Amniotic stem cell (primary cell): ENCODE measurements around the gene RSPRY1.
"Not testable (repeated sequence)": the region's sequence is repeated elsewhere in the genome, so short reads cannot be mapped to it uniquely, and the experiment has no call there.

Experiments used
- DNase-seq: peaks from one replicate; lab custom pipeline; 2025; lab: John Stamatoyannopoulos, UW

The RSPRY1 gene

DNA sequence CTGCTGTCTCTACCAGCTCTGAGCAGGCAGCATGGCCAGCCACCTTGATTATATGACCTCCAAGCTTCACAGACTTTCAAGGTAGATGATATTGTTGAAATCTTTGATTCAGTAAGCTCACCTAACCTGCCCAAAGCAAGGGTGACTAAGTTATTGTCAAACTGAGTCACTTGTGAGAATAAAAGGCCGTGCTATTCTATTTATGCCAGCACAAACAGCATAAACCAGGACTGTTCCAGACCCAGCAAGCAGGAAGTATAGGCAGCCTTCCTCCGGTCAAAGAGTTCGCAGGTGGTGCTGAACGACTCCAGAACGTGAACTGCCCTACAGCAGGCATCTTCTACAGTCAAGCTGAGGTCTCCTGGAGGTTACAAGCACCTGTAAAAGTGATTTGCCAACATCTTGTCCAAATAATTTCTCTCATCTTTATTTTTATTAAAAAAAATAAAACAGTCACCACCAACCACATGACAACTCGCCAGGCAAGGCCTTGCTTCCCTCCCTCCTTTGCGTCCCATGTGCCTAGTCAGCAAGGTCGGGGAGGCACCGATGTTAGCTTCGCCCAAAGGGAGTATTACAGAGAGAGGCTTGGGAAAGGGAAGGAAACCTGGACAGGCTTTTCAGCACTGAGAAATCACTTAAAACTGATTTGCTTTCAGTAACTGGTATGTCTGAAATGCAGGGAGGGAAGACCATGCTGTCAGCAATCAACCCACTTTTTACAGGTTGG lies 69.7 kb downstream of the RSPRY1 start:
- DNase-seq, result no peak

GRCh38 chr16:57256601-57257395 lies 70.7 kb downstream of the RSPRY1 start:
- no peak for DNase-seq

DNA sequence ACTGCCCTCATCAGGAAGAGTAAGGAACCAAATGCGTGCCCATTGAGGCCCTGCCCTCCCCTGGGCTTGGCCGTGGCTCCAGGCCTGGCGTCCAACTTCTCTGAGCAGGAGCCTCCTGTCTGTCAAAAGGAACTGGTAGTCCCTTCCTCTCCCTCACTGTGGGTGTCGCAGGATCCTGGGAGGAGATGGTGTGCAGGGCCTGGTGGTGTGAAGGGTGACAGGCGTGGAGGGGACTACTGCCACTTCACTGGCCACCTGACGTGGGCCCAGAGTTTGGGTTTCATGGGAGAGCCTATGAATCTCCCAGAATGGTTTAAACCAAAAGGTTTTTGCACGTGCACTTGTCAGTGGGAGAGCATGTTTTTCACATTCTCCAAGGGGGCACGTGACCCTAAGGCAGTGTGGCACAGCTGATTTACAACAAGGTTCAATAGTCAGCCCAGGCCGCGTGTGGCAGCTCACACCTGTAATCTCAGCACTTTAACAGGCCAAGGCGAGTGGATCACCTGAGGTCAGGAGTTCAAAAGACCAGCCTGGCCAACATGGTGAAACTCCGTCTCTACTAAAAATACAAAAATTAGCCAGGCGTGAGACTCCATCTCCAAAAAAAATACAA lies 71.4 kb downstream of the RSPRY1 start:
- no peak for DNase-seq

DNA sequence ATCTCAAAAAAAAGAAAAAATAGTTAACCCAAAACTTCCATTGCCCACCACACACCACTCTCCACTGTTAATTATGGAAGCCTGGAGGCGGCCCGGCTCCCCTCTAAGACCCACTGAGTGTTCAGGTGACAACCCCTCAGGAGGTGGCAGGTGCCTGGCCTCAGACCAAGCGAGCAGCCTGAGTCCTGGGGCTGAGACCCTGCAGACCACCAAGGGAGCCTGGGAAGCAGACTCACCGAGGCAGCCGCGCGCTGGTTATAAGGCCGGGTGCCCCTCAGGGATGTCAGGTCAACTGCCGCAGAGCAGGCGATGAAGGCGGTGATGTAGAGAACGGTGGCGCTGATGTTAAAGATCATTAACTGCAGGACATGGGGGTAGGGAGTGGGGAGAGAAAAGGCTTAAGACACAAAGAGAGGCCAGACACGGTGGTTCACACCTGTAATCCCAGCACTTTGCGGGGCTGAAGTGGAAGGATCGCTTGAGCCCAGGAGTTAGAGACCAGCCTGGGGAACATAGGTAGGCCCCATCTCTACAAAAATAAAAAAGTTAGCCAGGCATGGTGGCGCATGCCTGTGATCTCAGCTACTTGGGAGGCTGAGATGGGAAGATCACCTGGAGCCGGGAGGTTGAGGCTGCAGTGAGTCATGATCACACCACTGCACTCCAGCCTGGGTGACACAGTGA lies 72.2 kb downstream of the RSPRY1 start:
- DNase-seq, result no peak

- DNase-seq, result no peak
Measured at GRCh38 chr16:57258910-57259475, 72.9 kb downstream of the RSPRY1 start.

DNA sequence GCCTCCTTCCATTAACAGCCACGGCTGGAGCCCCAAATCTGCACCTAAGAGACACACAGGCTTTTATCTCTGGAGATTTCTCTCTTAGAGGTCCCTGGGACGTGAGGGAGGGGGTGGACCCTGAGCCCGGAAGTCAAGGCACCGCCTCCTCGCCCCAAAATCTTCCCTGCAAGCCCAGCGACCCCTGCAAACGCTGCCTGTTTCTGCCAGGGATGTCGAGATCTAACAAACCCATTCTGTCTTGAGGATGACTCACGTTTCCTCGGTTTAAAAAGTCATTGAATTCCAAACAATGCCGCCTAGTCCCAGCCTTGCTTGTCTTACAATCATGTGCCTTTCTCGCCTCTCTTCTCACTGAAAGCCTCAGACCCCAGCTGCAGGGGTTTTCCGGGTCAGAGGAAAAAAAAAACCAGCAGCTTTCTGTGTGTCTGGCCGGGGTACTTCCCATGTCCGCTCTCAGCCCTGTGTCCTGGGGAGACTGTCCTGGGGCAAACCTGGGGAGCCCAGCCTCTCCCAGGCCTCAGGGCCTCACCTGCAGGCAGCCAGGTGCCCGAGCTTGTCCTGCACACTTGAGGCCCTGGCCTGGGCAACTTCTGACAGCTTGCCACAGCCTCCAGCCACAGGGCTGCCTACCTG lies 74.3 kb downstream of the RSPRY1 start:
- DNase-seq, result no peak

- DNase-seq, result no peak
Measured at GRCh38 chr16:57261806-57262205, 75.7 kb downstream of the RSPRY1 start.

- DNase-seq, result no peak
Measured at GRCh38 chr16:57262841-57263540, 76.9 kb downstream of the RSPRY1 start.

DNA sequence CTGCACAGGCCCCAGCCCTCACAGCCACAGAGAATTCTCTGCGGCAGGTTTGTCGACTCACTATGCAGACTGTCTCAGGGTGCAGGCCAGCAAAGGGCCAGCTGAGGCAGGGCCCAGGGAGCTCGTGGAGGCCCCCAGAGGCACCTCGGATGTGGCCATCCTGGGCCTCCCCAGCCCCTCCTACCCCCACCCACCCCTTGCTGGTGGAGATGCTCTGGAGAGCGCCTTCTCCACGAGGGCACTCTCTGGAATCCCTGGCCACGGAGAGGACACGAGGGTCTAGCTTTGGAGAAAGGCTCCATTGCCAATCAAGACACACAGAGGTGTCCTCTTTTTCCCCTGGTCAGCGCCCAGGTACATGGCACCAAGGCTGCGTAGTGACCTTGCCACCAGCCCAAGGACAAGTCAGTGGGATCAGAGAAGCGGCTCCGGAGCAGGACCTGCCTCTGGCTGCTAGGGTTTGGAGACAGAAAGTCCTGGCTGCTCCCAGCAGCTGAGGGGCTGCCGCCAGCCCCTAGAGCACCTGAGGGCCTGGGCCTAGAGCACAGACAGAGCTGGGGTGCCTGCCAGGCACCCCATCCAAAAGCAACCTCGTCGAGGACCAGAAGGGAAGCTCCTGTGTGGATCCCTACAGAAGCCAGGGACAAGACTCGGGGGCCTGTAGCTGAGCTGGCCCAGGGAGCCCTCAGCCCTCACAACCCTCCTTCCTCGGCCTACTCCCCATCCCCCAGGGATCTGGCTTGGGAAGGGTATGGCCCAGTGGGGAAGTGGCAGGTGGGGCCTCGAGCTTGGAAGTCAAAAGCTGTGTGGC lies 77.6 kb downstream of the RSPRY1 start:
- DNase-seq, result no peak

DNA sequence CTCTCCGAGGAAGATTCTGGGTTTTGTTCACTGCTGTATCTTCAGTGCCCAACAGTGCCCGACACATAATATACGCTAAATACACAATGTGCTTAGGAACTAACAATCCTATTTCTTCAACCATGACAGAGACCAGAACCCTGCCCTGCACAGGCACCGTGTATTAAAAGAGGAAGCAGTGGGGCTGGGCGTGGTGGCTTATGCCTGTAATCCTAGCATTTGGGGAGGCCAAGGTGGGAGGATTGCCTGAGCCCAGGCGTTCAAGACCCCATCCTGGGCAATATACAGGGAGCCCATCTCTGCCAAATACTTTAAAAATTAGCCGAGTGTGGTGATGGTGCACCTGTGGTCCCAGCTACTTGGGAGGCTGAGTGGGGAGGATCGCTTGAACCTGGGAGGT lies 78.3 kb downstream of the RSPRY1 start:
- no peak for DNase-seq

DNA sequence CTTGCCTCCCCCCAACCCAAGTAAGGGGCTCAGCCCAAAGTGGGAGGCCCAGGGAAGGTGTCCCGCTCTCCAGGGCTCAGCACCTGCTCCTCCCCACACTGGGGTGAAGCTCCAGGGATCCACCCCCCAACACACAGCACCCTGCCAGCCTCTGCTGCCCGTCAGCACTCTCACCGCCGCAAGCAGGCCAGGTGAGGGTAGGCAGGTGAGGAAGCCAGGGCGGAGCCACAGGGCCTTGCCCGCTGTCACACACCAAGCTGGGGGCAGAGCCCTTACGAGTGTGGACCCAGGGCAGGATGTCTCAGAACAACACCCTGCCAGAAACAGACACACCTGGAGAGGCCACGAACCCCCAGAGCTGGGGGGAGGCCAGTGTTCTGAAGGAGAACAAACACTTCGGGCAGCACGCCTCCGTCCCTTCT lies 78.8 kb downstream of the RSPRY1 start:
- DNase-seq, result no peak

GRCh38 chr16:57265850-57266530 lies 79.9 kb downstream of the RSPRY1 start:
- no peak for DNase-seq

GRCh38 chr16:57266531-57267260 lies 80.6 kb downstream of the RSPRY1 start:
- DNase-seq, result no peak

DNA sequence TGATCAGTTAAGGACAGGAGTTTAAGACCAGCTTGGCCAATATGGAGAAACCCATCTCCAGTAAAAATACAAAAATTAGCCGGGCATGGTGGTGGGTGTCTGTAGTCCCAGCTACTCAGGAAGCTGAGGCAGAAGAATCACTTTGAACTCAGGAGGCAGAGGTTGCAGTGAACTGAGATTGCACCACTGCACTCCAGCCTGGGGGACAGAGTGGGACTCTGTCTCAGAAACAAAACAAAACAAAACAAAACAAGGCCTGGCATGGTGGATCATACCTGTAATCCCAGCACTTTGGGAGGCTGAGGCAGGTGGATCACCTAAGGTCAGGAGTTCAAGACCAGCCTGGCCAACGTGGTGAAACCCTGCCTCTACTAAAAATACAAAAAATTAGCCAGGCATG lies 81.2 kb downstream of the RSPRY1 start:
- not testable (repeated sequence) for DNase-seq

GRCh38 chr16:57268804-57269800 lies 83.0 kb downstream of the RSPRY1 start:
- DNase-seq, result no peak

DNA sequence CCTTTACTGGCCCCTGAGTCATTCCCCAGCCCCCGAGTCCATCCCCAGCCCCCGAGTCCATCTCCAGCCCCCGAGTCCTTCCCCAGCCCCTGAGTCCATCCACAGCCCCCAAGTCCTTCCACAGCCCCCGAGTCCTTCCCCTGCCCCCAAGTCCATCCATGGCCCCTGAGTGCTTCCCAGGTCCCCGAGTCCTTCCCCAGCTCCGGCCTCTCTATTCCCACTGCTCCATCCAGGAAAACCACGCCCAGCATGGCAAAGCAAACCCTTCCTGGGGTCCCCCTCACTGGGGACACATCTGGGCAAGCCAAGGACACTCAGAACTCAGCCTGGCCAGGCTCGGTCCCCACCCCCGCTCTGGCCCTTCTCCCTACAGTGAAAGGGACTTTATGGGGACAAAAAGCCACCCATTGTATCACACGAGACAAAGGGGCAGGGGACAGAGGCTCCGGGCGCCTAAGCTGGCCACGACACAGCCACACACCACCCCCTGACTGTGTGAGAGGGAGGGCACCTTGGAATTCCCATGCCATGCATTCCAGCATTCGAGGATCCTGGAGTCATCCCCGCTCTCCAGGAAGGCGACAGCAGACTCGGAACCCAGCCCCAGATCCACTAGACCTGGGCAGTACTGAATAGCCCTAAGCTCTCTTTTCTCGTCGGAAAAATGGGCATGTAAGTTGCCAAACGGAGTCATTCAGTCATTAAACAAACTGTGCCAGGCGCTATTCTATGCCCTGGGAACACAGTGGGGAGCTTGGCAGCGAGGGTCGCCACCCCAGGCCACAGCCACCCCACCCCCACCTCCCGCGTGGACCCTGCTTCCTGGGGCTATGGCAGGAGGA lies 84.3 kb downstream of the RSPRY1 start:
- DNase-seq, result no peak

- no peak for DNase-seq
Measured at GRCh38 chr16:57271063-57271345, 84.9 kb downstream of the RSPRY1 start.
